Mononuclear cell (primary cell): Measurements from ENCODE around the gene SCN1B. TPM values are rescaled to one million over a fixed set of nuclear protein-coding genes. Genes with fewer than 3 reads are reported as not detected.

Experiments
- H3K27me3 ChIP-seq: 2 replicates; pipeline ENCODE4 v1.6.0; 2011; ENCODE audit warnings: low read length, control low read depth; ENCODE audit not compliant: insufficient read depth
- H3K4me1 ChIP-seq: 2 replicates; pipeline ENCODE4 v1.5.1; 2011; ENCODE audit warnings: mild to moderate bottlenecking, low read length, control low read depth; ENCODE audit not compliant: insufficient read depth
- H3K4me3 ChIP-seq: 2 replicates; pipeline ENCODE4 v1.5.1; 2011; ENCODE audit warnings: mild to moderate bottlenecking, low read length, moderate library complexity
- H3K9me3 ChIP-seq: 2 replicates; pipeline ENCODE4 v1.5.1; 2011; ENCODE audit warnings: low read depth, mild to moderate bottlenecking, control low read depth, low read length
- total RNA-seq: library from RNA; depleted of rRNA; stranded (reverse); fragments of >200 nt; gene quantifications from one replicate; pipeline ENCODE4 v1.2.3, GENCODE V29; 2012

The SCN1B gene
- total RNA-seq, 1 donor, result 0.73 TPM

- Histone ChIP-seq H3K4me3 (no peak overlapping the region), H3K4me1 (peaks cover 23% of the 10 kb centered on the region), H3K9me3 (no peaks in the 10 kb centered on the region), H3K27me3 (peaks cover 16% of the 10 kb centered on the region)
Observed at GRCh38 chr19:35034588-35035382, 4.5 kb downstream of the SCN1B start.

GRCh38 chr19:35037716-35038622 is 7.7 kb downstream of the SCN1B start:
- H3K4me1 ChIP-seq, result peaks cover 36% of the 10 kb centered on the region
- no peak overlapping the region for H3K4me3 ChIP-seq
- H3K27me3 ChIP-seq, result peaks cover 2% of the 10 kb centered on the region
- H3K9me3 ChIP-seq, result no peaks in the 10 kb centered on the region

GRCh38 chr19:35038623-35039512 is 8.6 kb downstream of the SCN1B start:
- Histone ChIP-seq H3K9me3 (no peaks in the 10 kb centered on the region), H3K4me1 (peaks cover 36% of the 10 kb centered on the region), H3K4me3 (no peak overlapping the region), H3K27me3 (peaks cover 2% of the 10 kb centered on the region)

- no peak overlapping the region for H3K4me3 ChIP-seq
- H3K27me3 ChIP-seq, result peaks cover 2% of the 10 kb centered on the region
- H3K4me1 ChIP-seq, result peaks cover 36% of the 10 kb centered on the region
- no peaks in the 10 kb centered on the region for H3K9me3 ChIP-seq
Observed at GRCh38 chr19:35039881-35040825, 9.9 kb downstream of the SCN1B start.

GRCh38 chr19:35040826-35041547 is 10.7 kb downstream of the SCN1B start:
- no peaks in the 10 kb centered on the region for H3K9me3 ChIP-seq
- H3K27me3 ChIP-seq, result peaks cover 2% of the 10 kb centered on the region
- peaks cover 40% of the 10 kb centered on the region for H3K4me1 ChIP-seq
- H3K4me3 ChIP-seq, result no peak overlapping the region

GRCh38 chr19:35041548-35042055 is 11.3 kb downstream of the SCN1B start, which contains the start of gene HPN:
Gene HPN, plus strand, starts transcription at chr19:35041721. Its CDS starts 786 bp downstream, at chr19:35042507.
- no peak within 1 kb of the TSS for H3K4me3 ChIP-seq
- H3K27me3 ChIP-seq, result peaks cover 2% of the 10 kb centered on the region
- H3K4me1 ChIP-seq, result peaks cover 40% of the 10 kb centered on the region
- no peaks in the 10 kb centered on the region for H3K9me3 ChIP-seq

GRCh38 chr19:35042056-35042730 is 11.9 kb downstream of the SCN1B start:
- H3K4me1 ChIP-seq, result peaks cover 40% of the 10 kb centered on the region
- H3K4me3 ChIP-seq, result no peak overlapping the region
- peaks cover 2% of the 10 kb centered on the region for H3K27me3 ChIP-seq
- H3K9me3 ChIP-seq, result no peaks in the 10 kb centered on the region

GRCh38 chr19:35042954-35043604 is 12.8 kb downstream of the SCN1B start:
- Histone ChIP-seq H3K4me1 (peaks cover 35% of the 10 kb centered on the region), H3K9me3 (no peaks in the 10 kb centered on the region), H3K4me3 (no peak overlapping the region), H3K27me3 (peaks cover 2% of the 10 kb centered on the region)

GRCh38 chr19:35043906-35044305 is 13.6 kb downstream of the SCN1B start:
- Histone ChIP-seq H3K27me3 (peaks cover 2% of the 10 kb centered on the region), H3K9me3 (no peaks in the 10 kb centered on the region), H3K4me3 (no peak overlapping the region), H3K4me1 (peaks cover 28% of the 10 kb centered on the region)

- Histone ChIP-seq H3K27me3 (peaks cover 2% of the 10 kb centered on the region), H3K4me3 (no peak overlapping the region), H3K4me1 (peaks cover 22% of the 10 kb centered on the region), H3K9me3 (no peaks in the 10 kb centered on the region)
Observed at GRCh38 chr19:35044317-35045117, 14.2 kb downstream of the SCN1B start.

GRCh38 chr19:35045667-35046300 is 15.5 kb downstream of the SCN1B start:
- Histone ChIP-seq H3K9me3 (no peaks in the 10 kb centered on the region), H3K4me1 (peaks cover 10% of the 10 kb centered on the region), H3K4me3 (no peak overlapping the region), H3K27me3 (peaks cover 2% of the 10 kb centered on the region)
